Left ventricle myocardium inferior (tissue), 1 donor: ENCODE results near the gene ARHGAP4. TPM values are rescaled to one million over a fixed set of nuclear protein-coding genes. Genes with fewer than 3 reads are reported as not detected.

ENCODE experiments used
- DNase-seq: peaks from one replicate; pipeline ENCODE4 v3.0.0-alpha.2; 2020
- H3K27ac ChIP-seq: fragments of 200-600 bp; replicated peaks from 2 replicates; pipeline ENCODE4 v1.8.0; 2021
- H3K27me3 ChIP-seq: fragments of 200-600 bp; 2 replicates; pipeline ENCODE4 v1.8.0; 2021; ENCODE audit warnings: low read depth
- H3K36me3 ChIP-seq: fragments of 200-600 bp; 2 replicates; pipeline ENCODE4 v1.8.0; 2021
- H3K4me1 ChIP-seq: fragments of 200-600 bp; 2 replicates; pipeline ENCODE4 v1.8.0; 2021
- H3K4me3 ChIP-seq: fragments of 200-600 bp; 2 replicates; pipeline ENCODE4 v1.8.0; 2021; ENCODE audit warnings: mild to moderate bottlenecking, moderate library complexity
- H3K9me3 ChIP-seq: fragments of 200-600 bp; replicated peaks from 2 replicates; pipeline ENCODE4 v1.8.0; 2021
- CTCF ChIP-seq: fragments of 200-600 bp; IDR thresholded peaks from 2 replicates; pipeline ENCODE4 v1.8.0; 2021; ENCODE audit warnings: antibody characterized with exemption, mild to moderate bottlenecking, borderline replicate concordance
- intact Hi-C: fragments of 100-400 bp; cut with micrococcal nuclease; formaldehyde crosslinking; loops from one replicate; pipeline ENCODE4 v1.11.0; 2022
- total RNA-seq: library from RNA; stranded (reverse); fragmentation: NEBNext Ultra II Directional; extraction: Animal tissue kit (Norgen Biotek cat#: 25700); gene quantifications from one replicate; pipeline ENCODE4 v1.2.1, GENCODE V29; 2021
- donor health status: DM: no; HTN: yes; CAD: no; lungs with severe emphysema.

The ARHGAP4 gene
- total RNA-seq, 1 donor from 2014 or later, result 10.0 TPM

GRCh38 chrX:153867671-153868070 lies 58.4 kb downstream of the ARHGAP4 start:
- Histone ChIP-seq H3K27me3 (peaks cover 9% of the 10 kb centered on the region), H3K9me3 (no peaks in the 10 kb centered on the region), H3K27ac (no peak overlapping the region), H3K4me3 (no peak overlapping the region), H3K4me1 (no peaks in the 10 kb centered on the region), H3K36me3 (no peaks in the 10 kb centered on the region)
- intact Hi-C loops, result no loop called here
- TF ChIP-seq CTCF, result no peak
- DNase-seq, result no peak

- intact Hi-C loops, result no loop called here
- no peaks in the 10 kb centered on the region for H3K9me3 ChIP-seq
- no peaks in the 10 kb centered on the region for H3K4me1 ChIP-seq
- H3K27me3 ChIP-seq, result peaks cover 12% of the 10 kb centered on the region
- no peak for DNase-seq
- no peak overlapping the region for H3K4me3 ChIP-seq
- no peak overlapping the region for H3K27ac ChIP-seq
- no peaks in the 10 kb centered on the region for H3K36me3 ChIP-seq
- TF ChIP-seq CTCF, result no peak
Measured at GRCh38 chrX:153867139-153867538, 58.9 kb downstream of the ARHGAP4 start.

DNA sequence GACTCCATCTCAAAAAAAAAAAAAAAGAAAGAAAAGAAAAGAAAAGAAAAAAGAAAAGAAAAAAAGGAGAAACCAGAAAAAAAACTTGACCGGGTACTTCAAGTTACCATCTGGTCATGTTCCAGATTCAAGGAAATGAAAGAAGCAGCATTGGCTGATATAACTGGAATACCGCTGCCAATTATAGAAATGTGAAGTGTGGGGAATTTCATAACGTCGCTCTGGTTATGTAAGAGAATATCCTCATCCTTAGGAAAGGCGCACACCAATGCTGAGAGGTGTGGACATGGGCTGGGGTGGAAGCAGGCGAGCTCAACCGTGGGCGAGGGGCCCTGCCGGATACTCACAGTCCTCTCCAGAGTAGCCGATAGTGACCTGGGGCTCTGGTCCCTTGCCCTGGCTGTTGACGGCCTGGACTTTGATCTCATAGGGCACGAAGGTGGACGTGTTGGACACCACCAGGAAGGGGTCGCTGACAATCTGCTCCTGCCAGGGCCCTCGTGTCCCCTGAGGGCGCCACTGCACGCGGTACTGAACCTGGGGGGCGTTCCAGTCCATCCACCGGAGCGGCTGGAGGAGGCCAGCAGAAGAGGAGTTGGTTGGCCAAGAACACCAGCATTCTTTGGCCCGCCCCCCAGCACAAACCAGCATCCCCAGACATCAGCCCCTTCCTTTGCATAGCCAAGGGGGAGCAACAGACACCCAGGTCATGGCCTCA lies 59.6 kb downstream of the ARHGAP4 start:
- H3K4me3 ChIP-seq, result no peak overlapping the region
- no peak for TF ChIP-seq CTCF
- no peak for DNase-seq
- H3K27ac ChIP-seq, result no peak overlapping the region
- intact Hi-C loops, result no loop called here
- no peaks in the 10 kb centered on the region for H3K36me3 ChIP-seq
- H3K9me3 ChIP-seq, result no peaks in the 10 kb centered on the region
- no peaks in the 10 kb centered on the region for H3K4me1 ChIP-seq
- H3K27me3 ChIP-seq, result peaks cover 11% of the 10 kb centered on the region

DNA sequence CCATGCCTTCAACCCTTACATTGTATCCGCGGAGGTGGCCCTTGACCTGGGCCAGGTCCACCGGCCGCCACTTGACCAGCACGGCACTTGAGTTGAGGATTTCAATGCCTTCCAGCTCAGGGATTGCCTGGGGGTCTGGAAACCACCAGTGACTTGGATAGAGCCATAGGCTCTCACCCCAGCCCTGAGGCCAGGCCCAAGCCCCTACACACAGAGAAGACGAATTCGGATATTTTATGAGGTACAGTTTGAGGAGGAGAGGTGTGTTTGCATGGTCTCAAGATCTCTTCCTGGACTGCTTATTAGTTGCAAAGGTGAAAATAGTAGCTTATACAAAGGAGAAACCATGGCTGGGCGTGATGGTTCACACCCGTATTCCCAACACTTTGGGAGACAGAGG lies 60.4 kb downstream of the ARHGAP4 start:
- Histone ChIP-seq H3K36me3 (no peaks in the 10 kb centered on the region), H3K4me1 (no peaks in the 10 kb centered on the region), H3K9me3 (no peaks in the 10 kb centered on the region), H3K27me3 (peaks cover 11% of the 10 kb centered on the region), H3K27ac (no peak overlapping the region), H3K4me3 (no peak overlapping the region)
- intact Hi-C loops, result no loop called here
- DNase-seq, result no peak
- TF ChIP-seq CTCF, result no peak

DNA sequence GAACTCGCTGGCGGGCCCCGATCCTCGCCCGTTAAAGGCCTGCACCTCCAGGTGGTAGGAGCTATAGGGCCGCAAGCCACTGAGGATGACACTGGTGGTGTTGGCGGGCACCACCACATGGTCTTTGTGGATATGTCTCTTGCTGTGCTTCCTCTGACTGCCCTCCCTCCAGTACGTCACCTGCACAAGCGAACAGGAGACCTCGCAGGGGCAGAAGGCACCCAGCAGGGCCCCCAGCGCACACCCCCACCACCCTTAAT lies 60.8 kb downstream of the ARHGAP4 start:
- H3K4me1 ChIP-seq, result no peaks in the 10 kb centered on the region
- no peaks in the 10 kb centered on the region for H3K36me3 ChIP-seq
- DNase-seq, result no peak
- no peak overlapping the region for H3K27ac ChIP-seq
- H3K27me3 ChIP-seq, result peaks cover 11% of the 10 kb centered on the region
- H3K4me3 ChIP-seq, result no peak overlapping the region
- TF ChIP-seq CTCF, result no peak
- H3K9me3 ChIP-seq, result no peaks in the 10 kb centered on the region
- intact Hi-C loops, result no loop called here
